GM19438 (cell line): ENCODE measurements around the gene TRAIP.

ENCODE experiments used
- ATAC-seq: cut with Tn5 transposase; IDR thresholded peaks from one replicate; pipeline ENCODE4 v1.9.1; 2021; ENCODE audit warnings: low read depth; ENCODE audit not compliant: unreplicated experiment

The TRAIP gene

GRCh38 chr3:49877716-49878115 lies 21.4 kb upstream of the TRAIP start:
- no peak for ATAC-seq

- ATAC-seq = no peak
Observed at GRCh38 chr3:49876567-49876966, 20.2 kb upstream of the TRAIP start.

- no peak for ATAC-seq
Observed at GRCh38 chr3:49873623-49874022, 17.3 kb upstream of the TRAIP start.

GRCh38 chr3:49872801-49873281 lies 16.5 kb upstream of the TRAIP start:
- no peak for ATAC-seq

GRCh38 chr3:49871531-49872153 lies 15.3 kb upstream of the TRAIP start:
- no peak for ATAC-seq

- no peak for ATAC-seq
Observed at GRCh38 chr3:49869525-49870126, 13.3 kb upstream of the TRAIP start, which contains the start of gene CAMKV. CAMKV (minus strand) TSS chr3:49869906; CDS start chr3:49862388, 7,518 bp downstream.

- no peak for ATAC-seq
Observed at GRCh38 chr3:49868862-49869466, 12.6 kb upstream of the TRAIP start.

GRCh38 chr3:49867871-49868321 lies 11.5 kb upstream of the TRAIP start:
- no peak for ATAC-seq

GRCh38 chr3:49867400-49867799 lies 11.0 kb upstream of the TRAIP start:
- no peak for ATAC-seq

GRCh38 chr3:49865198-49865784 lies 8.9 kb upstream of the TRAIP start:
- ATAC-seq = no peak

GRCh38 chr3:49864505-49864904 lies 8.1 kb upstream of the TRAIP start:
- no peak for ATAC-seq

- no peak for ATAC-seq
Observed at GRCh38 chr3:49859576-49860305, 3.4 kb upstream of the TRAIP start.

GRCh38 chr3:49855662-49856061 lies 702 bp downstream of the TRAIP start:
- no peak for ATAC-seq

GRCh38 chr3:49845694-49846093 lies 10.7 kb downstream of the TRAIP start:
- ATAC-seq = no peak

- no peak for ATAC-seq
Observed at GRCh38 chr3:49844464-49845183, 11.7 kb downstream of the TRAIP start.

GRCh38 chr3:49842843-49843517 lies 13.4 kb downstream of the TRAIP start:
- no peak for ATAC-seq

GRCh38 chr3:49841806-49842205 lies 14.6 kb downstream of the TRAIP start:
- no peak for ATAC-seq

- no peak for ATAC-seq
Observed at GRCh38 chr3:49841126-49841696, 15.2 kb downstream of the TRAIP start.

- no peak for ATAC-seq
Observed at GRCh38 chr3:49840388-49840787, 16.0 kb downstream of the TRAIP start.
